Heart left ventricle (tissue), 13 donors: ENCODE results near the gene UBTD1.
"Not testable (repeated sequence)": the region's sequence is repeated elsewhere in the genome, so short reads cannot be mapped to it uniquely, and the experiment has no call there.

Source experiments
- POLR2A ChIP-seq, 2 donors: fragments of 450-650 bp; IDR thresholded peaks; one replicate each; pipeline ENCODE4 v1.6.1; 2017; ENCODE audit warnings: antibody characterized with exemption in 2 of 2, mild to moderate bottlenecking in 2 of 2, moderate library complexity in 2 of 2
- TF ChIP-seq, protein P1 (sequence below), 12 donors: fragments of 200-600 bp; sonication (generic) in 4 of 12; IDR thresholded peaks; one replicate each; pipeline versions ENCODE4 v1.5.0 to v1.8.0; 2018 to 2022; ENCODE audit warnings: antibody characterized with exemption in 12 of 12, mild to moderate bottlenecking in 5 of 12
- donor health status: ischemic (EF 13 %, LVEDD 7.1; RV severe dilation, severe dysfunction).
- donor health status: DM: no; HTN: yes; CAD: no.
- donor health status: DM: no; HTN: no; CAD: no.
- donor health status: ischemic (EF 25% LVEDD 6.9; RV normal size, moderate dysfunction).
- donor health status: ischemic (EF 25% LVEDD 5.7; RV mildly dilated, moderate dysfunction).
- donor health status: ischemic (EF 35%, LVEDD 5.7; RV mildly dilated, moderate dysfunction).
- donor health status: nonischemic (EF 11% LVEDD 7.7; RV severe dilation, severe dysfunction).
- donor health status: DM: yes; HTN: yes; CAD: no.
- donor health status: PGD.
- donor health status: ischemic (EF 29% LVEDD 5.4; RV normal size, mild dysfunction).
- donor health status: nonischemic (EF 23%, LVEDD 6.1; RV moderate dilation, normal function).

- TF ChIP-seq, protein P1, sequence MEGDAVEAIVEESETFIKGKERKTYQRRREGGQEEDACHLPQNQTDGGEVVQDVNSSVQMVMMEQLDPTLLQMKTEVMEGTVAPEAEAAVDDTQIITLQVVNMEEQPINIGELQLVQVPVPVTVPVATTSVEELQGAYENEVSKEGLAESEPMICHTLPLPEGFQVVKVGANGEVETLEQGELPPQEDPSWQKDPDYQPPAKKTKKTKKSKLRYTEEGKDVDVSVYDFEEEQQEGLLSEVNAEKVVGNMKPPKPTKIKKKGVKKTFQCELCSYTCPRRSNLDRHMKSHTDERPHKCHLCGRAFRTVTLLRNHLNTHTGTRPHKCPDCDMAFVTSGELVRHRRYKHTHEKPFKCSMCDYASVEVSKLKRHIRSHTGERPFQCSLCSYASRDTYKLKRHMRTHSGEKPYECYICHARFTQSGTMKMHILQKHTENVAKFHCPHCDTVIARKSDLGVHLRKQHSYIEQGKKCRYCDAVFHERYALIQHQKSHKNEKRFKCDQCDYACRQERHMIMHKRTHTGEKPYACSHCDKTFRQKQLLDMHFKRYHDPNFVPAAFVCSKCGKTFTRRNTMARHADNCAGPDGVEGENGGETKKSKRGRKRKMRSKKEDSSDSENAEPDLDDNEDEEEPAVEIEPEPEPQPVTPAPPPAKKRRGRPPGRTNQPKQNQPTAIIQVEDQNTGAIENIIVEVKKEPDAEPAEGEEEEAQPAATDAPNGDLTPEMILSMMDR (IDR thresholded peaks at IDR 0.05) = not testable (repeated sequence)
- TF ChIP-seq POLR2A (IDR thresholded peaks at IDR 0.05) = not testable (repeated sequence)
Measured at GRCh38 chr10:97576487-97576886, 77.8 kb downstream of the UBTD1 start.
